GM11168 (cell line): Measurements from ENCODE around the gene RSPH3.
"Not testable (repeated sequence)": the region's sequence is repeated elsewhere in the genome, so short reads cannot be mapped to it uniquely, and the experiment has no call there.

Experiments used
- in situ Hi-C: fragments of 300-500 bp; cut with MboI; formaldehyde crosslinking; loops from one replicate; pipeline ENCODE4 v1.12.0; 2022; ENCODE audit warnings: low sequenced_read_pairs; ENCODE audit not compliant: unreplicated experiment

The RSPH3 gene, protein sequence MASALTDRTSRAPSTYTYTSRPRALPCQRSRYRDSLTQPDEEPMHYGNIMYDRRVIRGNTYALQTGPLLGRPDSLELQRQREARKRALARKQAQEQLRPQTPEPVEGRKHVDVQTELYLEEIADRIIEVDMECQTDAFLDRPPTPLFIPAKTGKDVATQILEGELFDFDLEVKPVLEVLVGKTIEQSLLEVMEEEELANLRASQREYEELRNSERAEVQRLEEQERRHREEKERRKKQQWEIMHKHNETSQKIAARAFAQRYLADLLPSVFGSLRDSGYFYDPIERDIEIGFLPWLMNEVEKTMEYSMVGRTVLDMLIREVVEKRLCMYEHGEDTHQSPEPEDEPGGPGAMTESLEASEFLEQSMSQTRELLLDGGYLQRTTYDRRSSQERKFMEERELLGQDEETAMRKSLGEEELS

DNA sequence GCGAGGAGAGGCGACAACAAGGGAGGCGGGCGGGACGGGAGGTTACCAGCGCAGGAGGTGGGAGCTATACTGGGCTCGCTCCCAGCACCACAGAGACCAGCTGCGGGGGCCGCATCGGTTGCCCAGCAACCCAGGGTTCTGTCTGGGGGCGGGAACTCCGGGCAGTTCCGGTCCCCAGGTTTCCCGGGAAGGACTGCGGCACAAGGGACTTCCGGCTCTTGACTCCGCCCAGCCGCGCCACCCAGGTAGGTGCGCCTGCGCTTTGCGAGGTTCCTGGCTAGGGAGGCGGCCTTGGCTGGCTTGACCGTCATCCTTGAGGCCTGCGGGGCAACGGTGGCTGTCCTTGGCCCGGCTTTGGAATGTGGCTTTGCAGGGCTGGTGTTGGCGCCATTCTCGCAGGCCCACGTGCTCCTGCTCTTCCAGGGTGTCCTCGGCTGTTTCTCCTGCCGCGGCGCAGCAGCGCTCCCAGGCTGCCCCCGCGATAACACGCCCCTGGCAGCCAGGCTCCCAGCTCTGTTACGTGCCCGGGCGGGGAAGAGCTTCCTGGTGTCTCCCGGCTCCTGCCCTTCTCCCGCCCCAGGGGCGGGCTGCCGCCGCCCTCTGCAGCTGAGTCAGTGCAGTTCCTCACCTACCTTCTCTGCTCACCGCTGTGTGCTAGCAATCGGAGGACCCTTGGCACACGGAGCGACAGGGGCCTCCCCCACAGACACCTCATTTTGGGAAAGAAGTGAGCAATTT, at the start of gene RSPH3:
RSPH3 (minus strand) TSS at position 537 of the 738 bp plus-strand sequence. CDS start 652 bp downstream, outside the sequence.
- in situ Hi-C loops, result loop anchor here (10.0 to 25.0 kb wide), 3 partner anchors 105 to 813 kb away; no protein-coding TSS in a partner anchor

DNA sequence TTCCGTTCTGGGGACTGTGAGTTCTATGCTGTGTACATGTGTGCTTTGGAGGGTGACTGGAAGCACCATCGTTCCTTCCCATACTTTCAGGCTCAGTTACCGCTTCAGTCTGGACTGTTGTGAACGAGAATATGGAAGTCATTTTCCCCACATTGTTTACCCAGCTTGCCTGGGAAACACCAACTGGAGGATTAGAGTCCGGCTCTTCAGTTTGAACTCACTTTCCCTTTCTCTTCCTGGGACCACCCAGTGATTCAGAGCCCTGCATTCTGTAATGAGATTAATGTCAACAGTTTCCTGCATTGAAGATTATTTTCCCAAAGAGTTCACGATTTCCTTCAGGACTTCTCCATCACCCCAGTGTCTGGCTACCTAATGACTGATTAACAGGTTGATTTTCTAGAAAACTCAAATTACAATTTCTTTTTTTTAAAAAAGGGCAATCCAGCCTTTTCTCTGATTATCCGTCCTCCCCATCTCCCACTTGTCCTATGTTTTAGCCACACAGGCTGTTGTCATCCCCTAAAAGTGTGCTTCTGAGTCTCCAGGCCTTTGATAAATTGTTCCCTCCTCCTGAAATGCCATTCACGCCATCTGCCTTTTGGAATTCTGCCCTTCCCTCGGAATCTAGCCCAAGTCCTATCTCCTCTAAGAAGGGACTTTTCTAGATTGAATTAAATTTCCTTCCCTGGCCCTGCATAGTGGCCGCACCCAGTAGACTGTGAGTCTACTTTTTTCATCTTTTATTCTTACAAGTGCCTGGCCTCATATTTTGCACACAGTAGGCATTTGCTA, 48.1 kb upstream of the RSPH3 start:
- in situ Hi-C loops, result no loop called here

DNA sequence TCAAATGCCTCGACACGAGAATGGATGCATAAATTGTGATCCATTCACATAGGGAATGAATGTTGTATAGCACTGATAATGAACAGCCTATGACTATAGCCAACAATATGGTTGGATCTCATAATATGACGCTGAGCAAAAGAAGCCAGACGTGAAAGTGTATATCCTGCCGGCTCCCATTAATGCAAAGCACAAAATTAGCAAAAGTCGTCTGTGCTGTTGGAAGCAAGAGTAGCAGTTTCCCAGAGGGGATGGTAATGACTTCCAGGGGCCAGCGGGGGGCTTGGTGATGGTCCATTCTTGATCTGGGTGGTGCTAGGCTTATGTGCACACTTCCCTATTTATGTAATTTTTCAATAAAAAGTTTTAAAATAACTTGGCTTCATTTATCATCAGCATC, 45.8 kb upstream of the RSPH3 start:
- in situ Hi-C loops, result no loop called here

DNA sequence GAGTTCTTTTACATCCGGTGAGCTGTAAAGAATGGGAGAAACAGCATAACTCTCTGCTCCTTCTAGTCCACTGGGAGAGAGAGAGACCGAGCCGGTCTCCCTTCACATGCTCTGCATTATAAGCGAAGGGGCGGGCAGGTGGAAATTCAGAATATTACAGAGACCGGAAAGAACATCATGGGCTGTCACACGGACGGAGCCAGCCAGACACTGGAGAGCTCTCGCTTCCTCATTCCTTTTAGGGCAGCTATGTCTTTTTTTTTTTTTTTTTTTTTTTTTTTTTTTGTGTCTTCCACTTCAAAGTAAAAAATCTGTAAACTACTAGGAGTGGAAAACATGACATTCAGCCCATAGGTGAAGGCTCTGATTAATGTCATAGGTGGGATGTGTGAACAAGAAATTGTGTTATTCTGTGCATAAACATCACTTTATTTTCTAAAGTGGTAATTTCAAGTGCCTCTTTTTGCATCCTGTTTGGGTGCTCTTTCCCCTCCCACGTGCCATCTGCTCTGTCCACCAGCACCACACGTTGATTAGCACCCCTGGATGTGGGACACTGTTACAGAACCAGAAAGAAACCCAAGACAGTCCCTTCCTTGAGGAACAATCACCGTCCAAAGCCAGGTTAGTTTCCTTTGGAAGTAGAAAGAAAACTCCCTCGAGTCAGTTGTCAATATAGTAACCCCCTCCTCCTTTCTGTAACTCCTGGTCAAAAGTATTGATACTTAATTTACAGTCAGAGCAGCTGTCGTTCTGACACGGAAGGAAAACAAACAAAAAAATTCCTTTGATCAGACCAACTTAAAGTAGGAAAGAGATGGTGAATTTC, 45.1 kb upstream of the RSPH3 start, which contains the start of gene TAGAP:
TAGAP (minus strand) TSS at position 93 of the 829 bp plus-strand sequence. CDS start 845 bp downstream, outside the sequence.
- in situ Hi-C loops, result loop anchor here (5.0 kb wide), 1 partner anchor 57 kb away; no protein-coding TSS in a partner anchor

DNA sequence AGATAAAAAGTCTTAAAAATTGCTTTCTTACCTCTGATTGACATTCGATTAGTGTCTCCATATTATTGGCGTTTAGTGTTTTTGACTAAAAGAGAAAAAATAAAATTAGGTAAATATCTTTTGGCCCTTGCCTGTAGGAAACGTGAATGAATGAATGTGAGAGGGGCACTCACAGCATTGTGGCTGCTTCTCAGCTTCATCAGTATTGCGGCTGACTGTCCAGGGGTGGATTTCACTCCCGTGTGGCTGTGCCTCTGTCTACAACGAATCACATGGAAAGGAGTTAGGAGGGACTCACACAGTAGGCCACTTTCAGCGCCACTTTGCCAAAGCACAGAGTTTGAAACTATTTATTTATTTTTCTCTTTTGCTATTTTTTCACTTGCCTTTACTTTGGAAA, 43.9 kb upstream of the RSPH3 start:
- in situ Hi-C loops, result loop anchor here (5.0 kb wide), 1 partner anchor 58 kb away; no protein-coding TSS in a partner anchor

DNA sequence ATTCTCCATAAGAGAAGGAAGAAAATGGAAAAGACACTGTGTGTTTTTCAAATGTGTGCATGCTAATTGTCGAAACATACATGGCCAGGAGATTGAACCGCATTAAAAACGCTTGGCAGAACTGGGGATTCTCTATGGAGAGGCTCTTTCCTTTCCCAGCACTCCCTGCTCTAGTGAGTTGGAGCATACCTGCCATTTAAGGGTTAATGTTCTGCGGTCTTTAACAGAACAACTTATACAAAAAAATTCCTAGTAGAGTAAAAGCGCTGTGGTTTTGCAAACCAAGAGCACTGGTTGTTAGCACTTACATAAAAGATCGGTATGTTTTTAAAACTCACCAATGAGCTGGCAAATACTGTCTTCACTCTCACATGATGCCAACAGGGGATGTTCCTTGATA, 43.2 kb upstream of the RSPH3 start:
- in situ Hi-C loops, result loop anchor here (5.0 kb wide), 1 partner anchor 59 kb away; no protein-coding TSS in a partner anchor

DNA sequence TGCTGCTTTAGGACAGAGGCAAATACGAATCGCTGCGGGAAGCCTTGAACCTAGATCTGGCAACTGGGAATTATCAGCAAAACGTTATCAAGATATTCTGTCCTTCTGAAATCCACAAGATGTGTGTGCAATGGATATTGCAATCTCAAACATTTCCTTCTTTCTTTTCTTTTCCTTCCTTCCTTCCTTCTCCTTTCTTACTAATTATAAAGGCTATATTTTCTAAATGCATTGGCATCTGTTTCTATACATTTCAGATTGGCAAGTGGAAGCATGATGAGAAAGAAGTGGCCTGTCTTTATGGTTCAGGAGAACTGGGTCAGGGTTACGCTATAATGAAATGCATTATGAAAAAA, 42.8 kb upstream of the RSPH3 start:
- in situ Hi-C loops, result loop anchor here (5.0 kb wide), 1 partner anchor 59 kb away; no protein-coding TSS in a partner anchor

DNA sequence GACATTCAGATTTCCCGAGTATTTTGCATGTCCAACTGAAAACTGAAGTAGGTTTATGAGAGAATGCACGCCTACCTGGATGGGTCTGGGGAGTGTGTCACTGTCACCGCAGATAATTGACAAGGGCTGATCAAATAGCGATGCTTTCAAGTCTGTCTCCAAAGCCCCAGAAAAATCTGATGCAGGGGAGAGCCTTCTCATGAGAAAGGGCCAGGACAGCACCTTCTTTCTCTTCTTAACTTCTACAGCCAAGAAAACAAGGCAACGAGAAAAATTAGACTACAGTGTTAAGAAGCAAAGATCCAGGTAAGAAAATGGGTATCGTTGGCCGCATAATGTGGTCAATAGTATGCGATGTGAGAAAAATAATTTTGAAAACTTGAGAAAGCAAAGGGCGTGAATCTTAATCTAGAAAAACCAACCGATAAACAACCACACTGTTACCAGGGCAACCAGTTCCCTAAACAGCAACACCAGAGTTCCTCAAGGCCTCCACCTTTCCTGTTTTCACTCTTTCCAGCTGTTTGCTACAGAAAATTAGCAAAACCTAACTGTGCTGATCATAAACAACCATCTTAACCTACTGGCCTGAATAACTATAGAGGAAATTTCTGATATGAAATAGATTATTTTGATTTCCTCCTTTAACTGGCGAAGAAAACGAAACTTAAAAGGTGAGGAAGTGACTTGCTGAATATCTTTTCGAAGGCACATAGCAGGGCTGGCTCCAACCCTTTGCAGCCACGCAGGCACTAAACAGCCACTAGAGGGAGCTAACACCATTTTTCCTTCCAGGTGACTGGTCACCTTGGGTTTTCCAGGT, 42.2 kb upstream of the RSPH3 start:
- in situ Hi-C loops, result loop anchor here (5.0 kb wide), 1 partner anchor 60 kb away; no protein-coding TSS in a partner anchor

DNA sequence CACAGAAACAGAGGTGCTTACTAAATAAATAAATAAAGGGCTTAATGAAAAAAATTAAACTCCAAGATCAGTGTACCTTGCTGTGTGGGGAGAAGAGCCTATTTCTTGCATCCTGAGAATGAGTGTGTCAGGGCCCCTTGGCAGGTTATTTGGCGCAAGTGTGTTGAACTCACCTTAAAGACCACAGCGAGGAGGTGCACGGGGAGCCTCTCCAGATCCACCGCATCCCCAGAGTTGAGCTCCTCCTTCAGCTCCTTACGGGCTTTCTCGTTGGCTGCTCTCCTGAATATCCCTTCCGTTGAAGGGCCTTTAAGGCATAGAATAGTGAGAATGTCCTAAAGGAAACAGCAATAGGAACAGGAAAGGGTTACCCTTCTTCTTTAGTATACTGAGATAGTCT, 41.2 kb upstream of the RSPH3 start:
- in situ Hi-C loops, result loop anchor here (5.0 kb wide), 1 partner anchor 61 kb away; no protein-coding TSS in a partner anchor

DNA sequence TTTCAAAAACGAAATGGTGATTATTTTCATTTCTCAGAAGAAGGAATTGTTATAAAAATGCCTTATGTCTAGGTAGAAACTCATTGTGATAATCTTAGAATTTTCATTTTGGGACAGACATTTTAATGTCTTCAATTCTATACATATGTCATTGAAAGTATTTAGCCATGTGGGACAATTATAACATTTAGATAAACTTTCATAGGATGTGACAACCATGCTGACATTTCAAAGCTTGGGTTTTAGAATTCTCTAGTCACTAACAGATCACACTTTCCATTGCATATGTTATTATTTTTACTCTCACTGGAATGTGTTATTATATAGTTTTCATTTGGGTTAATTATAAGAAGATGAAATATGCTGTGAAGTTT, 39.9 kb upstream of the RSPH3 start:
- in situ Hi-C loops, result loop anchor here (5.0 kb wide), 1 partner anchor 62 kb away; no protein-coding TSS in a partner anchor

DNA sequence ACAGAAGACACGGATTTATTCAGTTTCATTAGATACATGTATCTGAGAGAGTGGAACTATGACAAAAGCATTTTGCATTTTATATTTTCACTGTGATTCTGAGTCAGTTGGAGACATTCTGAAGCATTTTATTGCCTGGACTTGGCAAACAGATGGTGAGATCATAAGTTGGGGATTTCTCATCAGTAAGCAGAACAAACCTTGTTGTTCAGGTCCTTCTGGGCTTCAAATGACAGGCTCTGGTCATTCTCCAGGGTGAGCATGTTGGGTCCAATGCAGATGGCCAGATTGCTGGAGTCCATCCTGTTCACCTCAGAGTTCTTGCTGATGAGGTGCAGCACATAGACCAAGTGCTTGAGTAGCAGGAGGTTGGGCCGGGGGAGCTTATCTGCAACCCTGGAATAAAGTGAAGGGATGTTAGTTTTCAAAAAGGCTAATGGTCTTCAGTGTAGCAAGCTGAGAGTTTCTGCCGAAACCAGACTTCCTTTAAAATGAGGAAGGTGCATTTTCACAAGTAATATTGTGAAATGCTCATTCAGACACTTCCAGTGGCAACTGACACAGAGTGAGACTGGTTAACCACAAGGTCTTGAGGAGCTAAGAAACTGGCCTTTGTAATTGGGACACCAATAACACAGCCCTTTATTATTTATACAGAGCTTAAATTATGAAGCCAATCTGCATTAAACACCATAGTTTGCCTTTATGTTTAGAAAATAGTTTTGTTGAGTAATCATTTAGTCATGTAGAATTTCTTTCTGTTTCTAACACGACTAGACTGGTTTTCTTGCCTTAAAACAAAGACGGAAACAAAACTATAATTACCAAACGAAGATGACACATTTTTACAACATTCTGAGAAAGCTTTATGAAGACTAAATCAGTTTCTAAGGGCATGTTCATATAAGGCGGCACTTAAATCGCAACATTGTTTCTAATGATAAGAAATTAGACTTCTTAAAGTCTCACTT, 39.2 kb upstream of the RSPH3 start:
- in situ Hi-C loops, result no loop called here

DNA sequence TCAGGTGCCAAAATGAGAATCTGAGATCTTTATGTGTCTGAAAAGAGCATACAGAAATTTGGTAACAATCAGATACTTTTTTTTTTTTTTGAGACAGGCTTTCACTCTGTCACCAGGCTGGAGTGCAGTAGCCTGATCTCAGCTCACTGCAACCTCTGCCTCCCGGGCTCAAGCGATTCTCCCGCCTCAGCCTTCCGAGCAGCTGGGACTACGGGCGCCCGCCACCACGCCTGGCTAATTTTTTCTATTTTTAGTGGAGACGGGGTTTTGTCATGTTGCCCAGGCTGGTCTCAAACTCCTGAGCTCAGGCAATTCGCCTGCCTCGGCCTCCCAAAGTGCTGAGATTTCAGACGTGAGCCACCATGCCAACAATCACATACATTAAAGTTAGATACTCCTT, 38.3 kb upstream of the RSPH3 start:
- in situ Hi-C loops, result not testable (repeated sequence)

DNA sequence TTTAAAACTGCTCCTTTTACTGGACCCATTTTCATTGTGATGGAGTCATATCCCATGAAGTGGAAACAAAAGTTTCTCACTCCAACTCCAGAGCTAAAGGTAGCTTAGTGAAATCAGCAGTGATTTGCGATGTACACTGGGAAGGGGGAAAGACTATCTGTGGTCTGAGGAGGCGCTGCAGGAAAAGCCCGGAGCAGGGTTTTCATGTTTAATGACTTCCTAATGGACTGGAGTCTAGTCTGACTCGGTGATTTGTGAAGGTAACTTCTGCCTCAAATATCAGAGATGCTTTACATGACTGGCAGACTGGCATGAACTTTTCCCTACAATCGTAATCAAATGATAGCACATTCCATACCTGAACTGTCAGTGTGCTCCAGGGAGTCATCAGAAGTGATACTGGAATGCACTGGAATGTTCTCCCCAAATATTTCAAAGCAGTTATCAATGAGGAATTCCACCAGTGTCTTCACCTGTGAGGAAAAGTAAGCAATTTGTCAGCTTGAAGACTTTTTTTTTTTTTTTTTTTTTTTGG, 37.8 kb upstream of the RSPH3 start:
- in situ Hi-C loops, result no loop called here

DNA sequence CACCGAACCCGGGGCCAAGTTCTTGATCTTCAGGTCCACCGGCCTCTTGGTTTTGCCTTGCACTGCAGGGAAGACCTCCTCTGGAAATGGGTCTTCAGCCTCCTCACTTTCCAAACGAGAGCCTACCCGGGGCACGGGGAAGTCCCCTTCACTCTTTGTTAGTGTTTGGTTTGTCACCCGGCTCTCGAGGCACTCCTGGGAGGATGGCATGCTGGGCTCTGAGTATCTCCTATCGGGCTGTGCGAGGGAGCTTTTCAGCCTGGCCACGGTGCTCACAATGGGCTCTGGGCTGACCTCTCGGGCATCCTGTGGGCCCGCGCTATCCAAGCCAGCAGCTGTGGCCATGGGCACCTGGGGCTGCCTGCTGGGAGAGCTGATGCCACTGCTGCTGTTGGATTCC, 36.7 kb upstream of the RSPH3 start:
- in situ Hi-C loops, result no loop called here

DNA sequence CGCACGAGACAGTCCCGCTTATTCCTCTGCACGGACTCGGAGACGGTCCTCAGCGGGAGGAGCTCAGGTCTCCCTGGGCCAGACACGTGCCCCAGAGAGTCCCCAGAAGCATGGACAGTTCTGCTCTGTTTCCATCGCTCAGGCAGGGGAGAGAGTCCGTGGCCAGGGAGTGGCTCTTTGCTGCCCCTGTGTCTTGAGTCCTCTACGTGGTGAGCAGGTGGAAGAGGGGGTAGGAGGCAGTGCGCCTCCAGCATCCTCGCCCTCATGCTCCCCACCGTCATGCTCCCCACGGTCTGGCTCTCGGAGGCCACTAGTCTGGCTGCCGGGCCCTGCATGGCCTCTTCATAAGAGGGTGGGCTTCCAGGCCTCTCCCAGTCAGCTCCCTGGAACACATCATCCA, 35.9 kb upstream of the RSPH3 start:
- in situ Hi-C loops, result no loop called here

DNA sequence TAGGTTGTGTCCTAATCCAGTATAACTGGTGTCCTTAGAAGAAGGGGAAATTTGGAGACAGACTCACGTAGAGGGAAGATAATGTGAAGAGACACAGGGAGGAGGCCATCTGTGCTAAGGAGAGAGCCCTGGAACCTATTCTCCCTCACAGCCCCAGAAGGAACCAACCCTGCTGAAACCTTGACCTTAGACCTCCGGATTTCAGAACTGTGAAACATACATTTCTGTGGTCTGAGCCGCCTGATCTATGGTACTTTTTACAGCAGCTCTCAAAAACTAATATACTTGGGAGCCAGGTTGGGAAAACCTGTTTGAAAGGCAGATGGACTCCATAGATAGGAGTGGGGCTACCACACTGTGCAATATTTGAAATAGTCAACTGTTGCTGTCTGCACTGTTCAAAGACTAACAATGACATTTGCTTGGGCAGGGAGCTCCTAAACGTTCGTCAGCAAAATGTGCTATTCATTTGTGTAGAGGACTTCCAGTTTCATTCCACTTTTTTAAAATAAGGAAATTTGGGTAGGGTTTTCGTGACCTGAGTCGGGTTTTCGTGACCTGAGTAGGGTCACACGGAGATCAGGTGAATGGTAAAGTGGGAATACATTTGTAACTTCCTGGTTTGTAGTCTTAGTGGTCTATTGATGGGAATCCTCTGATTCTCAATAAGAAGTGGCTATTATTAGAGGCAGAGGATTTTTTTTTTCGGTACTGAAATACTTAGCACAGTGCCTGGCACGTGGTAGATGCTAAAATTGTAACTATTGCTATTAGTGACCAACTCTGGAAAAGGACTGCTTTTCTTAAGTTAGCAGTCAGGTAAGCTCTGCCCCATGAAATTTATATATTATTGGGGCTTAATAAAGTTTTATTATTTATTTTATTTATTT, 33.4 kb upstream of the RSPH3 start:
- in situ Hi-C loops, result no loop called here
